ENCODE measurements around the gene CD247. TPM values are rescaled to one million over a fixed set of nuclear protein-coding genes. Genes with fewer than 3 reads are reported as not detected.

CD247 gene
- total RNA-seq, 1 experiment from 2014 or later, result 0.97 TPM

DNA sequence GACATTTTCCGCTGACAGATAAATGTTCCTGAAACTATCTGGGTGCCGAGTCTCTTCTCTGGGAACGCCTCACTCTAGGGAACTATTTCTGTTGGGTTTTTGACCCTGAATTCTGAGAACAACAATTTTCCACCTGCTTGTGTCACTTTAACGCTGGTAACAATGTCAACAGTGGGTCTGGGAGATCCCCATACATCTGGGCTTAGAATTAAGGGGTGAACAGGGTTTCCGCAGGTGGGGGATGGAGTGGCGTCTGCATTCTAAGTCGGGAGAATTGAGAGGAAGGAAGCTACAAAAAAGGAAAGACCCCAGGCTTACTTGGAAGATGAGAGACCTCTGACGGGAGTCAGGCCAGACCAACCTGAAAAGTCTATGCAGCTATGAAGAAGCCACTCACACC is 8.7 kb downstream of the CD247 start:
- no peak overlapping the region for H3K27ac Mint-ChIP-seq (ENCODE audit: unreplicated experiment)

GRCh38 chr1:167507719-167508118 is 10.6 kb downstream of the CD247 start:
- CTCF ChIA-PET, result interaction anchor here (0.6 to 0.7 kb wide), 2 partner anchors 108 to 193 kb away, joined by 5 to 7 read pairs; no protein-coding TSS in a partner anchor
- Mint-ChIP-seq H3K4me1 (ENCODE audit: low read depth, unreplicated experiment) (no peaks in the 10 kb centered on the region), H3K36me3 (ENCODE audit: insufficient read depth, unreplicated experiment) (no peaks in the 10 kb centered on the region), H3K9me3 (ENCODE audit: low read depth, unreplicated experiment) (no peaks in the 10 kb centered on the region), H3K27me3 (ENCODE audit: unreplicated experiment) (peaks cover 78% of the 10 kb centered on the region), H3K4me3 (ENCODE audit: low read depth, unreplicated experiment) (no peak overlapping the region), H3K27ac (ENCODE audit: unreplicated experiment) (no peak overlapping the region)
- TF ChIP-seq CTCF (IDR thresholded peaks at IDR 0.05; ENCODE audit: unreplicated experiment), result no peak
- no TSS peak for BruUV-seq (replicated peaks)
- intact Hi-C loops (cut with micrococcal nuclease; ENCODE audit: unreplicated experiment), result no loop called here
- DNase-seq, result no peak

More for the DNA sequence above, 8.7 kb downstream of the CD247 start:
- intact Hi-C loops (cut with micrococcal nuclease; ENCODE audit: unreplicated experiment), result no loop called here
- Mint-ChIP-seq H3K36me3 (ENCODE audit: insufficient read depth, unreplicated experiment) (no peaks in the 10 kb centered on the region), H3K4me1 (ENCODE audit: low read depth, unreplicated experiment) (no peaks in the 10 kb centered on the region), H3K4me3 (ENCODE audit: low read depth, unreplicated experiment) (no peak overlapping the region), H3K9me3 (ENCODE audit: low read depth, unreplicated experiment) (no peaks in the 10 kb centered on the region), H3K27me3 (ENCODE audit: unreplicated experiment) (peaks cover 60% of the 10 kb centered on the region)
- no peak for DNase-seq
- CTCF ChIA-PET, result no interaction called here
- TF ChIP-seq CTCF (IDR thresholded peaks at IDR 0.05; ENCODE audit: unreplicated experiment), result no peak
- BruUV-seq (replicated peaks), result no TSS peak

GRCh38 chr1:167504467-167504827 is 13.9 kb downstream of the CD247 start:
- CTCF ChIA-PET, result no interaction called here
- BruUV-seq (replicated peaks), result no TSS peak
- no peaks in the 10 kb centered on the region for H3K36me3 Mint-ChIP-seq (ENCODE audit: insufficient read depth, unreplicated experiment)
- no peak for DNase-seq
- no peaks in the 10 kb centered on the region for H3K9me3 Mint-ChIP-seq (ENCODE audit: low read depth, unreplicated experiment)
- no peak for TF ChIP-seq CTCF (IDR thresholded peaks at IDR 0.05; ENCODE audit: unreplicated experiment)
- intact Hi-C loops (cut with micrococcal nuclease; ENCODE audit: unreplicated experiment), result no loop called here
- H3K27me3 Mint-ChIP-seq (ENCODE audit: unreplicated experiment), result peaks cover 76% of the 10 kb centered on the region
- no peak overlapping the region for H3K27ac Mint-ChIP-seq (ENCODE audit: unreplicated experiment)
- H3K4me1 Mint-ChIP-seq (ENCODE audit: low read depth, unreplicated experiment), result no peaks in the 10 kb centered on the region
- H3K4me3 Mint-ChIP-seq (ENCODE audit: low read depth, unreplicated experiment), result no peak overlapping the region

GRCh38 chr1:167503626-167504466 is 14.5 kb downstream of the CD247 start:
- DNase-seq, result no peak
- no peak overlapping the region for H3K27ac Mint-ChIP-seq (ENCODE audit: unreplicated experiment)
- H3K36me3 Mint-ChIP-seq (ENCODE audit: insufficient read depth, unreplicated experiment), result no peaks in the 10 kb centered on the region
- intact Hi-C loops (cut with micrococcal nuclease; ENCODE audit: unreplicated experiment), result no loop called here
- no peaks in the 10 kb centered on the region for H3K4me1 Mint-ChIP-seq (ENCODE audit: low read depth, unreplicated experiment)
- H3K27me3 Mint-ChIP-seq (ENCODE audit: unreplicated experiment), result peaks cover 72% of the 10 kb centered on the region
- H3K9me3 Mint-ChIP-seq (ENCODE audit: low read depth, unreplicated experiment), result no peaks in the 10 kb centered on the region
- CTCF ChIA-PET, result no interaction called here
- H3K4me3 Mint-ChIP-seq (ENCODE audit: low read depth, unreplicated experiment), result no peak overlapping the region
- BruUV-seq (replicated peaks), result no TSS peak
- TF ChIP-seq CTCF (IDR thresholded peaks at IDR 0.05; ENCODE audit: unreplicated experiment), result no peak
